Measurements from ENCODE around the gene HOXA3. TPM values are rescaled to one million over a fixed set of nuclear protein-coding genes. Genes with fewer than 3 reads are reported as not detected.

HOXA3 gene
- polyA plus RNA-seq, 1 donor = 19.1 TPM

- peaks cover 98% of the 10 kb centered on the region for H3K27me3 ChIP-seq (ENCODE audit: control insufficient read depth, insufficient read depth, low read length)
- peaks cover 23% of the 10 kb centered on the region for H3K9me3 ChIP-seq (ENCODE audit: control insufficient read depth, low read depth, low read length)
- WGBS (ENCODE audit: insufficient coverage, low lambda C conversion rate) = no CpG with 5 or more reads among the region's 39 CpGs
- no peaks in the 10 kb centered on the region for H3K36me3 ChIP-seq (ENCODE audit: control insufficient read depth, insufficient read depth, low read length)
- H3K27ac ChIP-seq (ENCODE audit: low read length) = no peak overlapping the region
- H3K4me3 ChIP-seq (ENCODE audit: low read length) = no peak overlapping the region
- peaks cover 11% of the 10 kb centered on the region for H3K4me1 ChIP-seq (ENCODE audit: control insufficient read depth, insufficient read depth, low read length)
- no peak for DNase-seq
These were observed 30.7 kb upstream of the HOXA3 start for GRCh38 chr7:27182861-27183681.

- no peaks in the 10 kb centered on the region for H3K36me3 ChIP-seq (ENCODE audit: control insufficient read depth, insufficient read depth, low read length)
- no peak for DNase-seq
- H3K9me3 ChIP-seq (ENCODE audit: control insufficient read depth, low read depth, low read length) = peaks cover 18% of the 10 kb centered on the region
- no peak overlapping the region for H3K27ac ChIP-seq (ENCODE audit: low read length)
- H3K4me1 ChIP-seq (ENCODE audit: control insufficient read depth, insufficient read depth, low read length) = peaks cover 11% of the 10 kb centered on the region
- H3K4me3 ChIP-seq (ENCODE audit: low read length) = no peak overlapping the region
- H3K27me3 ChIP-seq (ENCODE audit: control insufficient read depth, insufficient read depth, low read length) = peaks cover 98% of the 10 kb centered on the region
- WGBS (ENCODE audit: insufficient coverage, low lambda C conversion rate) = no CpG with 5 or more reads among the region's 4 CpGs
These were observed 30.0 kb upstream of the HOXA3 start for GRCh38 chr7:27182285-27182841.

- WGBS (ENCODE audit: insufficient coverage, low lambda C conversion rate) = no CpG with 5 or more reads among the region's 4 CpGs
- Histone ChIP-seq H3K27ac (ENCODE audit: low read length) (no peak overlapping the region), H3K36me3 (ENCODE audit: control insufficient read depth, insufficient read depth, low read length) (no peaks in the 10 kb centered on the region), H3K4me1 (ENCODE audit: control insufficient read depth, insufficient read depth, low read length) (peaks cover 11% of the 10 kb centered on the region), H3K27me3 (ENCODE audit: control insufficient read depth, insufficient read depth, low read length) (peaks cover 98% of the 10 kb centered on the region), H3K4me3 (ENCODE audit: low read length) (no peak overlapping the region), H3K9me3 (ENCODE audit: control insufficient read depth, low read depth, low read length) (peaks cover 20% of the 10 kb centered on the region)
- DNase-seq = no peak
These were observed 29.5 kb upstream of the HOXA3 start for GRCh38 chr7:27181795-27182275.

GRCh38 chr7:27180431-27181420, 28.3 kb upstream of the HOXA3 start:
- H3K9me3 ChIP-seq (ENCODE audit: control insufficient read depth, low read depth, low read length) = peaks cover 20% of the 10 kb centered on the region
- H3K4me3 ChIP-seq (ENCODE audit: low read length) = no peak overlapping the region
- no peak for DNase-seq
- peaks cover 98% of the 10 kb centered on the region for H3K27me3 ChIP-seq (ENCODE audit: control insufficient read depth, insufficient read depth, low read length)
- no peak overlapping the region for H3K27ac ChIP-seq (ENCODE audit: low read length)
- WGBS (ENCODE audit: insufficient coverage, low lambda C conversion rate) = no CpG with 5 or more reads among the region's 12 CpGs
- no peaks in the 10 kb centered on the region for H3K36me3 ChIP-seq (ENCODE audit: control insufficient read depth, insufficient read depth, low read length)
- peaks cover 11% of the 10 kb centered on the region for H3K4me1 ChIP-seq (ENCODE audit: control insufficient read depth, insufficient read depth, low read length)

GRCh38 chr7:27179503-27180430, 27.4 kb upstream of the HOXA3 start:
- Histone ChIP-seq H3K4me1 (ENCODE audit: control insufficient read depth, insufficient read depth, low read length) (peaks cover 10% of the 10 kb centered on the region), H3K4me3 (ENCODE audit: low read length) (no peak overlapping the region), H3K27ac (ENCODE audit: low read length) (no peak overlapping the region), H3K36me3 (ENCODE audit: control insufficient read depth, insufficient read depth, low read length) (no peaks in the 10 kb centered on the region), H3K27me3 (ENCODE audit: control insufficient read depth, insufficient read depth, low read length) (peaks cover 98% of the 10 kb centered on the region), H3K9me3 (ENCODE audit: control insufficient read depth, low read depth, low read length) (peaks cover 12% of the 10 kb centered on the region)
- WGBS (ENCODE audit: insufficient coverage, low lambda C conversion rate) = 40% methylated on average over 1 of the region's 56 CpGs
- peak; percentile 58 to 72 for DNase-seq

- no peak overlapping the region for H3K4me3 ChIP-seq (ENCODE audit: low read length)
- peaks cover 99% of the 10 kb centered on the region for H3K27me3 ChIP-seq (ENCODE audit: control insufficient read depth, insufficient read depth, low read length)
- WGBS (ENCODE audit: insufficient coverage, low lambda C conversion rate) = 0% methylated on average over 3 of the region's 14 CpGs
- H3K27ac ChIP-seq (ENCODE audit: low read length) = no peak overlapping the region
- no peaks in the 10 kb centered on the region for H3K36me3 ChIP-seq (ENCODE audit: control insufficient read depth, insufficient read depth, low read length)
- DNase-seq = no peak
- peaks cover 7% of the 10 kb centered on the region for H3K4me1 ChIP-seq (ENCODE audit: control insufficient read depth, insufficient read depth, low read length)
- H3K9me3 ChIP-seq (ENCODE audit: control insufficient read depth, low read depth, low read length) = peaks cover 16% of the 10 kb centered on the region
These were observed 26.6 kb upstream of the HOXA3 start for GRCh38 chr7:27179030-27179429.

- no CpG with 5 or more reads among the region's 6 CpGs for WGBS (ENCODE audit: insufficient coverage, low lambda C conversion rate)
- Histone ChIP-seq H3K9me3 (ENCODE audit: control insufficient read depth, low read depth, low read length) (peaks cover 15% of the 10 kb centered on the region), H3K4me3 (ENCODE audit: low read length) (no peak overlapping the region), H3K4me1 (ENCODE audit: control insufficient read depth, insufficient read depth, low read length) (peaks cover 1% of the 10 kb centered on the region), H3K27ac (ENCODE audit: low read length) (no peak overlapping the region), H3K36me3 (ENCODE audit: control insufficient read depth, insufficient read depth, low read length) (no peaks in the 10 kb centered on the region), H3K27me3 (ENCODE audit: control insufficient read depth, insufficient read depth, low read length) (peaks cover 98% of the 10 kb centered on the region)
- DNase-seq = no peak
These were observed 26.0 kb upstream of the HOXA3 start for GRCh38 chr7:27178366-27178765.

GRCh38 chr7:27177795-27178320, 25.5 kb upstream of the HOXA3 start:
- no peak for DNase-seq
- H3K27ac ChIP-seq (ENCODE audit: low read length) = no peak overlapping the region
- H3K36me3 ChIP-seq (ENCODE audit: control insufficient read depth, insufficient read depth, low read length) = no peaks in the 10 kb centered on the region
- no peak overlapping the region for H3K4me3 ChIP-seq (ENCODE audit: low read length)
- peaks cover 14% of the 10 kb centered on the region for H3K9me3 ChIP-seq (ENCODE audit: control insufficient read depth, low read depth, low read length)
- peaks cover 98% of the 10 kb centered on the region for H3K27me3 ChIP-seq (ENCODE audit: control insufficient read depth, insufficient read depth, low read length)
- WGBS (ENCODE audit: insufficient coverage, low lambda C conversion rate) = no CpG with 5 or more reads among the region's 5 CpGs
- peaks cover 3% of the 10 kb centered on the region for H3K4me1 ChIP-seq (ENCODE audit: control insufficient read depth, insufficient read depth, low read length)

- DNase-seq = no peak
- peaks cover 98% of the 10 kb centered on the region for H3K27me3 ChIP-seq (ENCODE audit: control insufficient read depth, insufficient read depth, low read length)
These were observed 24.8 kb upstream of the HOXA3 start for GRCh38 chr7:27176962-27177794.

More at GRCh38 chr7:27176962-27177794, 24.8 kb upstream of the HOXA3 start:
- Histone ChIP-seq H3K36me3 (ENCODE audit: control insufficient read depth, insufficient read depth, low read length) (no peaks in the 10 kb centered on the region), H3K4me1 (ENCODE audit: control insufficient read depth, insufficient read depth, low read length) (peaks cover 3% of the 10 kb centered on the region), H3K4me3 (ENCODE audit: low read length) (no peak overlapping the region), H3K27ac (ENCODE audit: low read length) (no peak overlapping the region), H3K9me3 (ENCODE audit: control insufficient read depth, low read depth, low read length) (peaks cover 16% of the 10 kb centered on the region)
- 49% methylated on average over 5 of the region's 22 CpGs for whole genome bisulfite sequencing (ENCODE audit: insufficient coverage, low lambda C conversion rate)
